T-helper 1 cell treated with Interleukin-12 subunit alpha and Interleukin-12 subunit beta and Interleukin-4 antibody, amounts not matched to agents 30 μg/mL and 1 μg/mL, for 36 hours (primary cell): Measurements from ENCODE around the gene ZMYND11.

ENCODE experiments used
- H3K27ac Mint-ChIP-seq: one replicate; pipeline ENCODE4 v1.8.0; 2021; ENCODE audit warnings: mild to moderate bottlenecking, mixed read lengths
- H3K27me3 Mint-ChIP-seq: one replicate; pipeline ENCODE4 v1.8.0; 2021; ENCODE audit warnings: low read depth, mixed read lengths
- H3K36me3 Mint-ChIP-seq: one replicate; pipeline ENCODE4 v1.8.0; 2021; ENCODE audit warnings: low read depth, mixed read lengths
- H3K4me1 Mint-ChIP-seq: one replicate; pipeline ENCODE4 v1.8.0; 2021; ENCODE audit warnings: low read depth, mixed read lengths
- H3K4me3 Mint-ChIP-seq: one replicate; pipeline ENCODE4 v1.8.0; 2021; ENCODE audit warnings: mild to moderate bottlenecking, moderate library complexity, mixed read lengths
- H3K9me3 Mint-ChIP-seq: one replicate; pipeline ENCODE4 v1.8.0; 2021; ENCODE audit warnings: mixed read lengths

Gene ZMYND11

DNA sequence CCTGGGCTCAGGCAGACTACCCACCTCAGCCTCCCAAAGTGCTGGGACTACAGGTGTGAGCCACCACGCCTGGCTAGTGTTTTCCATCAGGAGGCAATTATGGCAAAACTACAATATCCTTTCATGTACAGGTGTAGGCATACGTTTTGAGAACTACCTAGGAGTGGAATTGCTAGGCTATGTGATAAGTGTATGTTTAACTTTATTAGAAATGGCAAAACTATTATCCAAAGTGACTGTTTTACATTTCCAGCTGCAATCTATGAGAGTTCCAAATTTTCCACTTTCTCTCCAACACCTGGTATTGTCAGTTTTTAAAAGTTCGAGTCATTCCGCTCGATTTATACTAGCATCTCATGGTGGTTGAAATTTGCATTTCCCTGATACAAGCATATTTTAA, 59.0 kb downstream of the ZMYND11 start:
- H3K4me1 Mint-ChIP-seq, result no peaks in the 10 kb centered on the region
- H3K36me3 Mint-ChIP-seq, result peaks cover 2% of the 10 kb centered on the region
- H3K9me3 Mint-ChIP-seq, result no peaks in the 10 kb centered on the region
- H3K27me3 Mint-ChIP-seq, result no peaks in the 10 kb centered on the region
- H3K27ac Mint-ChIP-seq, result no peak overlapping the region
- H3K4me3 Mint-ChIP-seq, result no peak overlapping the region

DNA sequence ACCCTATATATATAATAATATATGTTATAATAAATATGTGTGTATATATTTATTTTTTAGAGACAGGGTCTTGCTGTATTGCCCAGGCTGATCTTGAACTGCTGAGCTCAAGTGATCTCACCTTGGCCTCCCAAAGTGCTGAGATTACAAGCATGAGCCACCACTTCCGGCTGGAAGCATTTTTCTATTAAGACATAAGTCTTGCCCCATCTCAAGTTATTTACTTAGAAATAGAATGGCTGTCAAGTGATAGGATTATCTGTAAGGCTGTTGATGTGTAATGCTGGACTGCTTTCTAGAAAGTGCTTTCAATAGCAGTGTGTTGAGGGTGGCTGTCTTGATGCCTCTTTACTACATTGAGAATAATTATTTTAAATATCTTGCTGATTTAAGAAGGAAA, 65.2 kb downstream of the ZMYND11 start:
- no peak overlapping the region for H3K27ac Mint-ChIP-seq
- H3K4me1 Mint-ChIP-seq, result no peaks in the 10 kb centered on the region

DNA sequence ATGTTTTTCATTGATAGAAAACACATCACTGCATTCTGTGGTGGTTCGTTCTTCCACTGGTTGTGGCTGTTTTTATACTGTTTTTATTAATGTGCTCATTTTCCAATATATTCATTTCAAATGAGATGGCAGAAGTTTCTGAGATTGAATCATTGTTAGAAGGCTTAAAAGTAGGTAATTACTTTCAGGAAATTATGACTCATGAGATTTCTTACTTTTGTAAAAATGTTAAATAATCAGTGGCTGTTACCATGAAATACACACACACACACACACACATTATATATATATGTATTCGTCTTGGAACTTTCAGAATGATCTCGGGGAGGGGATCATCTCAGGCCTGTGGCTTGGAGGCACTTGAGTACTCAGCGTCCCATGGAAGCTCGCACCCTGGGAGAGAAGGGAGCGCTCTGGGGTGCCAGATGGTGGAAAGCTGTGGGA, 66.1 kb downstream of the ZMYND11 start:
- Mint-ChIP-seq H3K4me3 (no peak overlapping the region), H3K27ac (no peak overlapping the region), H3K36me3 (peaks cover 3% of the 10 kb centered on the region), H3K27me3 (no peaks in the 10 kb centered on the region), H3K4me1 (no peaks in the 10 kb centered on the region), H3K9me3 (peaks cover under 1% of the 10 kb centered on the region)

More for the DNA sequence above, 65.2 kb downstream of the ZMYND11 start:
- H3K9me3 Mint-ChIP-seq, result no peaks in the 10 kb centered on the region
- H3K27me3 Mint-ChIP-seq, result no peaks in the 10 kb centered on the region
- H3K4me3 Mint-ChIP-seq, result no peak overlapping the region
- peaks cover 2% of the 10 kb centered on the region for H3K36me3 Mint-ChIP-seq

GRCh38 chr10:208616-209015, 73.4 kb downstream of the ZMYND11 start:
- H3K36me3 Mint-ChIP-seq, result peaks cover 14% of the 10 kb centered on the region
- H3K27ac Mint-ChIP-seq, result no peak overlapping the region
- H3K4me1 Mint-ChIP-seq, result no peaks in the 10 kb centered on the region
- H3K9me3 Mint-ChIP-seq, result peaks cover 4% of the 10 kb centered on the region
- H3K27me3 Mint-ChIP-seq, result no peaks in the 10 kb centered on the region
- H3K4me3 Mint-ChIP-seq, result no peak overlapping the region

DNA sequence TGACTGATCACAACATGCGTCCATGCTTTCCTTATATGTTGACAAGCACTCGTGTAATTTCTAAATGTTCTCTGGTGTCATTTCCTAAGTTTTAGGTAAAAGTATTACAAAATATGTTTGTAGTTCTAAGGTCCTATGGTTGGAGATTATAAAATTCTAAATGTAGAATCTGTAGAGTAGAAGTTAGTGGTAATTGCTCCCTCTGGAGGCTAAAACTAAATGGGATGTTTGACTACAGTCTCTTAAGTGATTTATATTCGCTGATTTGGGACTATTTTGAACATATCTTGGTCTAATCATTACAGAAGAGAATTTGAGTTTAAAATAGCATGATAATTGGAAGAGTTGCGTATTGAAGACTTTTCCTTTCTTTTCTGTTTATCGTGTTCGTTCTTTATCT, 74.1 kb downstream of the ZMYND11 start:
- H3K4me3 Mint-ChIP-seq, result no peak overlapping the region

GRCh38 chr10:210297-210696, 75.0 kb downstream of the ZMYND11 start:
- Mint-ChIP-seq H3K27me3 (no peaks in the 10 kb centered on the region), H3K36me3 (peaks cover 13% of the 10 kb centered on the region), H3K4me1 (no peaks in the 10 kb centered on the region), H3K9me3 (peaks cover 4% of the 10 kb centered on the region), H3K4me3 (no peak overlapping the region), H3K27ac (no peak overlapping the region)

More for the DNA sequence above, 74.1 kb downstream of the ZMYND11 start:
- H3K27ac Mint-ChIP-seq, result no peak overlapping the region
- no peaks in the 10 kb centered on the region for H3K27me3 Mint-ChIP-seq
- peaks cover 14% of the 10 kb centered on the region for H3K36me3 Mint-ChIP-seq
- H3K9me3 Mint-ChIP-seq, result peaks cover 4% of the 10 kb centered on the region
- no peaks in the 10 kb centered on the region for H3K4me1 Mint-ChIP-seq

- no peak overlapping the region for H3K27ac Mint-ChIP-seq
Observed at GRCh38 chr10:215444-215843, 80.2 kb downstream of the ZMYND11 start.

GRCh38 chr10:218798-219197, 83.5 kb downstream of the ZMYND11 start:
- H3K4me3 Mint-ChIP-seq, result no peak overlapping the region
- no peak overlapping the region for H3K27ac Mint-ChIP-seq

More at GRCh38 chr10:215444-215843, 80.2 kb downstream of the ZMYND11 start:
- Mint-ChIP-seq H3K4me1 (peaks cover 10% of the 10 kb centered on the region), H3K27me3 (no peaks in the 10 kb centered on the region), H3K9me3 (no peaks in the 10 kb centered on the region), H3K36me3 (peaks cover 2% of the 10 kb centered on the region), H3K4me3 (no peak overlapping the region)

GRCh38 chr10:219731-220472, 84.6 kb downstream of the ZMYND11 start:
- no peaks in the 10 kb centered on the region for H3K27me3 Mint-ChIP-seq
- peaks cover 5% of the 10 kb centered on the region for H3K36me3 Mint-ChIP-seq
- H3K9me3 Mint-ChIP-seq, result no peaks in the 10 kb centered on the region
- H3K4me3 Mint-ChIP-seq, result no peak overlapping the region
- peaks cover 16% of the 10 kb centered on the region for H3K4me1 Mint-ChIP-seq
- H3K27ac Mint-ChIP-seq, result no peak overlapping the region

More at GRCh38 chr10:218798-219197, 83.5 kb downstream of the ZMYND11 start:
- H3K36me3 Mint-ChIP-seq, result peaks cover 5% of the 10 kb centered on the region
- no peaks in the 10 kb centered on the region for H3K27me3 Mint-ChIP-seq
- H3K4me1 Mint-ChIP-seq, result peaks cover 16% of the 10 kb centered on the region
- no peaks in the 10 kb centered on the region for H3K9me3 Mint-ChIP-seq

DNA sequence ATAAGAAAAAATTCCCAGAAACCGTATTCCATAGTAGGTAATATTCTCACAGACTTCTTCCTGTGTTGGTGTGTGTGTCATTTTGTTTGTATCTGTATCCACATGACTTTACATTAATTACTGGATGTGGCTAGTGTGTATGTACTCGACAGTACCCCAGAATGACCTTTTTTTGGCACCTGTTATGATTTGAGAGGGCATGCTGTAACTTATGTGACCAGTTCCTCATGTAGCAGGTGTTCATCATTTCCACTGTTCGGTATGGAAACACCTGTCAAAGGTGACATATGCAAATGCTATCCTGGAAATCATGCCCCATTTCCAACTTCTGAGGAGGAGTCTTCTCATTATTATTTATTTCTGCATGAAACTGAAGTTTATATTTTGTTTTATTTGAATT, 89.3 kb downstream of the ZMYND11 start:
- no peaks in the 10 kb centered on the region for H3K27me3 Mint-ChIP-seq
- H3K36me3 Mint-ChIP-seq, result peaks cover 5% of the 10 kb centered on the region
- H3K9me3 Mint-ChIP-seq, result no peaks in the 10 kb centered on the region
- H3K4me3 Mint-ChIP-seq, result no peak overlapping the region
- H3K4me1 Mint-ChIP-seq, result peaks cover 15% of the 10 kb centered on the region
- H3K27ac Mint-ChIP-seq, result no peak overlapping the region

DNA sequence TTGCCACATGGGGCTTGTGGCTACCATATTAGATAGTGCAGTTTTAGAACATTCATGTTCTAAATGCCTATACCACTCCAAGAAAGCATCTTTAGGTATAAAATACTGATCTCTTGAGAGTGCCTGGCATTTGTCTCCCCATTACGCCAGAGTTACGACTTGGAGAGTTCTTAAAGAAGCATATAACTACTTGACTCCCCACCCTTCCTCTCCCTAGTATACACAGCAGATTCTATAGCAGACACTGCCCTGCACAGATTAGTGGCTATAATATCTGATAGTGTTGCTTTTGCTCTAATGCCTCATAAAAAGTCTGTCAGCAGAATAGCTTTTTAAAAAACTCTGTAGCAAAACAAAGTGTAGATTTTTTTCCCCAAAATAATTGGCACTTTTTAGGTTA, 90.8 kb downstream of the ZMYND11 start:
- peaks cover 5% of the 10 kb centered on the region for H3K36me3 Mint-ChIP-seq
- H3K27ac Mint-ChIP-seq, result no peak overlapping the region
- H3K9me3 Mint-ChIP-seq, result no peaks in the 10 kb centered on the region
- no peak overlapping the region for H3K4me3 Mint-ChIP-seq
- H3K4me1 Mint-ChIP-seq, result peaks cover 6% of the 10 kb centered on the region
- no peaks in the 10 kb centered on the region for H3K27me3 Mint-ChIP-seq

- no peaks in the 10 kb centered on the region for H3K9me3 Mint-ChIP-seq
Observed at GRCh38 chr10:227014-227413, 91.8 kb downstream of the ZMYND11 start.

GRCh38 chr10:228366-228765, 93.1 kb downstream of the ZMYND11 start:
- H3K36me3 Mint-ChIP-seq, result peaks cover 1% of the 10 kb centered on the region
- H3K4me1 Mint-ChIP-seq, result peaks cover 4% of the 10 kb centered on the region
- no peaks in the 10 kb centered on the region for H3K9me3 Mint-ChIP-seq
- no peaks in the 10 kb centered on the region for H3K27me3 Mint-ChIP-seq
- no peak overlapping the region for H3K4me3 Mint-ChIP-seq
- no peak overlapping the region for H3K27ac Mint-ChIP-seq

More at GRCh38 chr10:227014-227413, 91.8 kb downstream of the ZMYND11 start:
- H3K27me3 Mint-ChIP-seq, result no peaks in the 10 kb centered on the region
- H3K27ac Mint-ChIP-seq, result no peak overlapping the region
- H3K4me3 Mint-ChIP-seq, result no peak overlapping the region
- H3K36me3 Mint-ChIP-seq, result peaks cover 5% of the 10 kb centered on the region
- peaks cover 4% of the 10 kb centered on the region for H3K4me1 Mint-ChIP-seq

GRCh38 chr10:230758-231157, 95.5 kb downstream of the ZMYND11 start:
- Mint-ChIP-seq H3K27me3 (no peaks in the 10 kb centered on the region), H3K36me3 (no peaks in the 10 kb centered on the region), H3K4me3 (no peak overlapping the region), H3K27ac (no peak overlapping the region), H3K9me3 (no peaks in the 10 kb centered on the region), H3K4me1 (peaks cover 4% of the 10 kb centered on the region)

- no peaks in the 10 kb centered on the region for H3K9me3 Mint-ChIP-seq
- no peak overlapping the region for H3K4me3 Mint-ChIP-seq
- H3K4me1 Mint-ChIP-seq, result peaks cover 4% of the 10 kb centered on the region
- H3K27ac Mint-ChIP-seq, result no peak overlapping the region
- no peaks in the 10 kb centered on the region for H3K27me3 Mint-ChIP-seq
- H3K36me3 Mint-ChIP-seq, result no peaks in the 10 kb centered on the region
Observed at GRCh38 chr10:232061-232460, 96.8 kb downstream of the ZMYND11 start.
